PC-9 (cell line): ENCODE measurements around the gene PLEKHG2. TPM values are rescaled to one million over a fixed set of nuclear protein-coding genes. Genes with fewer than 3 reads are reported as not detected.

Experiments
- BruUV-seq: library from RNA; stranded (reverse); fragments of 400-500 nt; replicated peaks from 2 replicates; lab custom pipeline; 2021; lab: Mats Ljungman, UMichigan
- CTCF ChIA-PET: fragments of 300-600 bp; sonication (Branson Sonifier 250); formaldehyde crosslinking; loops from one replicate; lab custom pipeline; 2022; ENCODE audit warnings: antibody characterized with exemption; lab: Charles Lee
- POLR2A ChIA-PET: fragments of 300-600 bp; sonication (Branson Sonifier 250); formaldehyde crosslinking; loops from one replicate; lab custom pipeline; 2022; ENCODE audit warnings: antibody characterized with exemption; ENCODE audit not compliant: unreplicated experiment; lab: Charles Lee
- DNase-seq, 2 experiments: peaks; one replicate each; pipeline versions ENCODE4 v3.0.0 to v3.0.0-alpha.2; 2015 to 2022; ENCODE audit warnings: mixed read lengths in 1 of 2
- H2AFZ ChIP-seq: fragments of 200-600 bp; sonication (generic); 2 replicates; pipeline ENCODE4 v1.8.1; 2017; ENCODE audit warnings: antibody characterized with exemption
- H3F3A ChIP-seq: fragments of 200-600 bp; sonication (generic); 2 replicates; pipeline ENCODE4 v1.8.1; 2017; ENCODE audit warnings: antibody characterized with exemption, mild to moderate bottlenecking, low read depth; ENCODE audit not compliant: insufficient read depth
- H3K27ac ChIP-seq: fragments of 200-600 bp; sonication (generic); 2 replicates; pipeline ENCODE4 v1.6.1; 2016; ENCODE audit warnings: mixed run types
- H3K27me3 ChIP-seq: fragments of 200-600 bp; sonication (generic); 2 replicates; pipeline ENCODE4 v1.6.1; 2016; ENCODE audit warnings: low read depth, mixed run types; ENCODE audit not compliant: insufficient read depth
- H3K36me3 ChIP-seq: fragments of 200-600 bp; sonication (generic); 2 replicates; pipeline ENCODE4 v1.6.1; 2016; ENCODE audit warnings: low read depth, mixed run types
- H3K4me1 ChIP-seq: fragments of 200-600 bp; sonication (generic); replicated peaks from 2 replicates; pipeline ENCODE4 v1.6.1; 2016; ENCODE audit warnings: mixed run types; ENCODE audit not compliant: insufficient read depth
- H3K4me2 ChIP-seq: fragments of 200-600 bp; sonication (generic); 2 replicates; pipeline ENCODE4 v1.6.1; 2017; ENCODE audit warnings: mixed run types
- H3K4me3 ChIP-seq: fragments of 200-600 bp; sonication (generic); 2 replicates; pipeline ENCODE4 v1.6.1; 2016; ENCODE audit warnings: mixed run types
- H3K79me2 ChIP-seq: fragments of 200-600 bp; sonication (generic); 2 replicates; pipeline ENCODE4 v1.6.1; 2017; ENCODE audit warnings: low read depth, mixed run types
- H3K9me2 ChIP-seq: fragments of 200-600 bp; sonication (generic); 2 replicates; pipeline ENCODE4 v1.8.1; 2017; ENCODE audit warnings: mild to moderate bottlenecking; ENCODE audit not compliant: insufficient read depth
- H3K9me3 ChIP-seq: fragments of 200-600 bp; sonication (generic); 2 replicates; pipeline ENCODE4 v1.8.1; 2016; ENCODE audit warnings: low read depth; ENCODE audit not compliant: insufficient read depth
- H4K20me1 ChIP-seq: fragments of 200-600 bp; sonication (generic); 2 replicates; pipeline ENCODE4 v1.8.1; 2017; ENCODE audit not compliant: insufficient read depth
- CTCF ChIP-seq: fragments of 200-600 bp; sonication (generic); conservative IDR thresholded peaks from 2 replicates; pipeline ENCODE4 v1.6.1; 2017; ENCODE audit warnings: mixed run types, antibody characterized with exemption, mild to moderate bottlenecking, moderate library complexity
- EZH2 ChIP-seq: fragments of 200-600 bp; sonication (generic); IDR thresholded peaks from 2 replicates; pipeline ENCODE4 v1.8.0; 2017; ENCODE audit warnings: antibody characterized with exemption, low read depth
- intact Hi-C: fragments of 100-400 bp; cut with micrococcal nuclease; formaldehyde crosslinking; loops from one replicate; pipeline ENCODE4 v1.10.0; 2022; ENCODE audit not compliant: unreplicated experiment
- total RNA-seq: library from RNA; stranded (reverse); gene quantifications from 2 replicates; pipeline ENCODE4 v1.2.3, GENCODE V29; 2021

Gene PLEKHG2
- total RNA-seq, 1 experiment from 2014 or later, result 26.1 TPM

DNA sequence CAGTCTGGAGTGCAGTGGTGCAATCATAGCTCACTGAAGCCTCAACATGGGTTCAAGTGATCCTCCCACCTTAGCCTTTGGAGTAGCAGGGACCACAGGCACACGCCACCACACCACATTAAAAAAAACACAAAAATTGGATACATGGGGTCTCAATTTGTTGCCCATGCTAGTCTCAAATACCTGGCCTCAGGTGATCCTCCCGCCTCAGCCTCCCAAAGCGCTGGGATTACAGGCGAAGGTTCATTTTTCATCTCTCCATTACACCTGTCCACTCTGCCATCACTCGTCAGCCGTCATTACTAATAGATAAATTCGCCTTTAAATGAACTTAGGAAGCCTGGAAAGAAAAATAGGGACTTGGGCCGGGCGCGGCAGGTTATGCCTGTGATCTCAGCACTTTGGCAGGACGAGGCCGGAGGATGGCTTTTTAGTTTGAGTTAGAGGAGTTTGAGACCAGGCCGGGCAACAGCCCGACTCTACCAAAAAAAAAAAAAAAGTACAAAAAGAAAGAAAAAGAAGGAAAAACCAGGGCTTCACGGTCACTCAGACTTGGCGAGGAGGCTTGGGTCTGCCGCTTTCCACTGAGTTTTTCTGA is 32.2 kb downstream of the PLEKHG2 start:
- Histone ChIP-seq H3K4me3 (peak overlapping the region; percentile 83), H3K79me2 (peaks cover 49% of the 10 kb centered on the region), H3K9me3 (no peaks in the 10 kb centered on the region), H3K27me3 (no peaks in the 10 kb centered on the region), H2AFZ (peak overlapping the region; percentile 71; the same call in 1 of the 2 replicates), H4K20me1 (peaks cover 23% of the 10 kb centered on the region), H3F3A (peaks cover 44% of the 10 kb centered on the region), H3K4me2 (peak overlapping the region; percentile 92), H3K4me1 (peaks cover 30% of the 10 kb centered on the region), H3K36me3 (peaks cover 7% of the 10 kb centered on the region), H3K9me2 (no peaks in the 10 kb centered on the region), H3K27ac (peak overlapping the region; percentile 97)
- intact Hi-C loops, result loop anchor here (1.0 to 10.0 kb wide), 5 partner anchors 32 to 320 kb away; partner anchors contain the start of genes EID2B, MED29, PAF1 and PLEKHG2
- BruUV-seq, result TSS peak; percentile 95
- no peak for DNase-seq
- TF ChIP-seq EZH2 (no peak), CTCF (no peak)
- CTCF ChIA-PET, result interaction anchor here (0.6 kb wide), 1 partner anchor 98 kb away, joined by 4 read pairs; no protein-coding TSS in a partner anchor
- POLR2A ChIA-PET, result interaction anchor here (0.5 to 2.0 kb wide), 2 partner anchors 9 to 37 kb away, joined by 3 to 32 read pairs; partner anchors contain the start of gene RPS16

GRCh38 chr19:39445196-39446111 is 33.0 kb downstream of the PLEKHG2 start, which contains the start of gene SUPT5H:
TSS of gene SUPT5H (plus strand) at chr19:39445582. CDS start at chr19:39445891, 309 bp downstream.
- H3K9me3 ChIP-seq, result no peaks in the 10 kb centered on the region
- peak; percentile 94 to 95 for DNase-seq
- peaks cover 57% of the 10 kb centered on the region for H3K79me2 ChIP-seq
- peak within 1 kb of the TSS; percentile 95 for H2AFZ ChIP-seq
- peaks cover 8% of the 10 kb centered on the region for H3K36me3 ChIP-seq
- peaks cover 30% of the 10 kb centered on the region for H3K4me1 ChIP-seq
- peak within 1 kb of the TSS; percentile 83 for H3K4me3 ChIP-seq
- no peaks in the 10 kb centered on the region for H3K27me3 ChIP-seq
- ChIA-PET POLR2A (interaction anchor here (0.5 to 2.0 kb wide), 5 partner anchors 10 to 1539 kb away, joined by 3 to 32 read pairs (median 8); partner anchors contain the start of genes RPS16, TIMM50 and WDR87), CTCF (interaction anchor here (0.6 kb wide), 1 partner anchor 97 kb away, joined by 4 read pairs; no protein-coding TSS in a partner anchor)
- peak within 1 kb of the TSS; percentile 100 for H3K4me2 ChIP-seq
- TSS peak; percentile 50 for BruUV-seq
- H3K9me2 ChIP-seq, result no peaks in the 10 kb centered on the region
- TF ChIP-seq CTCF (no peak), EZH2 (no peak)
- intact Hi-C loops, result loop anchor here (1.0 to 10.0 kb wide), 5 partner anchors 33 to 319 kb away; partner anchors contain the start of genes EID2B, MED29, PAF1 and PLEKHG2
- peaks cover 29% of the 10 kb centered on the region for H4K20me1 ChIP-seq
- peaks cover 39% of the 10 kb centered on the region for H3F3A ChIP-seq
- peak within 1 kb of the TSS; percentile 97 for H3K27ac ChIP-seq
